PC-3 (cell line): ENCODE measurements around the gene MTCL3.

Experiments
- ATAC-seq: fragments of 200-7000 bp; cut with Tn5 transposase; 2 replicates; pipeline ENCODE4 v1.9.1; 2020; ENCODE audit warnings: mild to moderate bottlenecking, moderate library complexity
- BruUV-seq: library from RNA; stranded (reverse); fragments of 400-500 nt; replicated peaks from 2 replicates; lab custom pipeline; 2021; lab: Mats Ljungman, UMichigan
- CTCF ChIA-PET: fragments of 300-600 bp; sonication (Branson Sonifier 250); formaldehyde crosslinking; loops from one replicate; lab custom pipeline; 2022; ENCODE audit warnings: antibody characterized with exemption; lab: Charles Lee
- POLR2A ChIA-PET: fragments of 300-600 bp; sonication (Branson Sonifier 250); formaldehyde crosslinking; loops from one replicate; lab custom pipeline; 2022; ENCODE audit warnings: antibody characterized with exemption; ENCODE audit not compliant: unreplicated experiment; lab: Charles Lee
- DNase-seq: peaks from one replicate; pipeline ENCODE4 v3.0.0-alpha.2; 2015
- H2AFZ ChIP-seq: fragments of 300-600 bp; sonication (generic); 2 replicates; pipeline ENCODE4 v1.6.0; 2016; ENCODE audit warnings: antibody characterized with exemption, low read length
- H3F3A ChIP-seq: fragments of 300-600 bp; sonication (generic); one replicate; pipeline ENCODE4 v1.6.0; 2017; ENCODE audit warnings: antibody characterized with exemption, low read length, control low read depth, mild to moderate bottlenecking; ENCODE audit not compliant: unreplicated experiment
- H3K27ac ChIP-seq: fragments of 300-600 bp; sonication (generic); 2 replicates; pipeline ENCODE4 v1.5.1; 2016; ENCODE audit warnings: mild to moderate bottlenecking, low read length
- H3K27me3 ChIP-seq: fragments of 300-600 bp; sonication (generic); 2 replicates; pipeline ENCODE4 v1.6.1; 2016; ENCODE audit warnings: low read length, mixed read lengths
- H3K36me3 ChIP-seq: fragments of 300-600 bp; sonication (generic); 2 replicates; pipeline ENCODE4 v1.6.1; 2016; ENCODE audit warnings: low read depth, mixed run types, low read length, mixed read lengths
- H3K4me1 ChIP-seq: fragments of 300-600 bp; sonication (generic); 2 replicates; pipeline ENCODE4 v1.5.1; 2016; ENCODE audit warnings: low read length; ENCODE audit not compliant: insufficient read depth
- H3K4me2 ChIP-seq: fragments of 300-600 bp; sonication (generic); 2 replicates; pipeline ENCODE4 v1.6.0; 2016; ENCODE audit warnings: low read length
- H3K4me3 ChIP-seq: fragments of 300-600 bp; sonication (generic); 2 replicates; pipeline ENCODE4 v1.5.1; 2016; ENCODE audit warnings: mild to moderate bottlenecking, low read length, mixed read lengths
- H3K79me2 ChIP-seq: fragments of 300-600 bp; sonication (generic); 2 replicates; pipeline ENCODE4 v1.6.1; 2017; ENCODE audit warnings: low read length, mixed read lengths
- H3K9ac ChIP-seq: fragments of 300-600 bp; sonication (generic); 2 replicates; pipeline ENCODE4 v1.6.0; 2016; ENCODE audit warnings: mild to moderate bottlenecking, low read length
- H3K9me2 ChIP-seq: fragments of 300-600 bp; sonication (generic); replicated peaks from 2 replicates; pipeline ENCODE4 v1.6.1; 2016; ENCODE audit warnings: mixed run types, low read length, mixed read lengths
- H3K9me3 ChIP-seq: fragments of 300-600 bp; sonication (generic); 2 replicates; pipeline ENCODE4 v1.6.1; 2016; ENCODE audit warnings: low read length, mixed read lengths
- H4K20me1 ChIP-seq: fragments of 300-600 bp; sonication (generic); 2 replicates; pipeline ENCODE4 v1.6.1; 2016; ENCODE audit warnings: low read length, mixed read lengths
- EZH2 ChIP-seq: fragments of 300-600 bp; sonication (generic); IDR thresholded peaks from one replicate; pipeline ENCODE4 v1.6.1; 2017; ENCODE audit warnings: antibody characterized with exemption, mild to moderate bottlenecking, low read length; ENCODE audit not compliant: unreplicated experiment
- EZH2phosphoT487 ChIP-seq: fragments of 300-600 bp; sonication (generic); IDR thresholded peaks from 2 replicates; pipeline ENCODE4 v1.6.1; 2018; ENCODE audit warnings: mild to moderate bottlenecking, antibody characterized with exemption, low read length, borderline replicate concordance
- intact Hi-C: fragments of 100-400 bp; cut with micrococcal nuclease; formaldehyde crosslinking; loops from 2 replicates; pipeline ENCODE4 v1.9.0; 2023
- TF ChIP-seq, protein P1 (sequence below): fragments of 300-600 bp; sonication (generic); conservative IDR thresholded peaks from 2 replicates; pipeline ENCODE4 v1.5.1; 2017; ENCODE audit warnings: antibody characterized with exemption, low read depth, mild to moderate bottlenecking, low read length

The MTCL3 gene

DNA sequence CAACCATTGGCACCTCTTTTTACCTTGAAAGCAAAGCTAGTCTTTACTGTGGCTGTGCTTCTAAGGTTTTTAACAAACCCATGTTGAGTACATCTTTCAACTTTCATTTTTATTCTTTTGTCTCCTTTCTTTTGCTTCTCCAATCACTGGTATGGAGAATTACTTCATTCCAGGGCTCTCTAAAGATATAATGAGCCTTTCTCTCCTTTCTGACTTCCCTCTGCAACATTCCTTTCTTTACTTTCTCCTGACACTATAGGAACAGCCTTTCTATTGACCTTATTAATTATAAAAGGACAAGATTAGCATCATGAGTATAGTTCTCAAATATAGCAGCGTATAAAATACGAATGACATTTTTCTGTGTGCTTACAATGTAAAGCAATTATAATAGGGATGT, 36.8 kb downstream of the MTCL3 start:
- BruUV-seq: no TSS peak
- intact Hi-C loops: loop anchor here (5.0 kb wide), 1 partner anchor 35 kb away; the partner anchor contains the start of gene MTCL3
- no peak for ATAC-seq

GRCh38 chr6:127481628-127482027, 37.5 kb downstream of the MTCL3 start:
- peak overlapping the region; percentile 45 for H3K4me2 ChIP-seq
- no peak overlapping the region for H3K4me3 ChIP-seq
- peak overlapping the region; percentile 45 for H3K27ac ChIP-seq
- CTCF ChIA-PET: no interaction called here
- no peaks in the 10 kb centered on the region for H3K9me2 ChIP-seq
- no peaks in the 10 kb centered on the region for H3F3A ChIP-seq
- no peak overlapping the region for H2AFZ ChIP-seq
- no TSS peak for BruUV-seq
- peaks cover 53% of the 10 kb centered on the region for H3K4me1 ChIP-seq
- no peaks in the 10 kb centered on the region for H3K79me2 ChIP-seq
- H3K36me3 ChIP-seq: no peaks in the 10 kb centered on the region
- TF ChIP-seq, protein P1, sequence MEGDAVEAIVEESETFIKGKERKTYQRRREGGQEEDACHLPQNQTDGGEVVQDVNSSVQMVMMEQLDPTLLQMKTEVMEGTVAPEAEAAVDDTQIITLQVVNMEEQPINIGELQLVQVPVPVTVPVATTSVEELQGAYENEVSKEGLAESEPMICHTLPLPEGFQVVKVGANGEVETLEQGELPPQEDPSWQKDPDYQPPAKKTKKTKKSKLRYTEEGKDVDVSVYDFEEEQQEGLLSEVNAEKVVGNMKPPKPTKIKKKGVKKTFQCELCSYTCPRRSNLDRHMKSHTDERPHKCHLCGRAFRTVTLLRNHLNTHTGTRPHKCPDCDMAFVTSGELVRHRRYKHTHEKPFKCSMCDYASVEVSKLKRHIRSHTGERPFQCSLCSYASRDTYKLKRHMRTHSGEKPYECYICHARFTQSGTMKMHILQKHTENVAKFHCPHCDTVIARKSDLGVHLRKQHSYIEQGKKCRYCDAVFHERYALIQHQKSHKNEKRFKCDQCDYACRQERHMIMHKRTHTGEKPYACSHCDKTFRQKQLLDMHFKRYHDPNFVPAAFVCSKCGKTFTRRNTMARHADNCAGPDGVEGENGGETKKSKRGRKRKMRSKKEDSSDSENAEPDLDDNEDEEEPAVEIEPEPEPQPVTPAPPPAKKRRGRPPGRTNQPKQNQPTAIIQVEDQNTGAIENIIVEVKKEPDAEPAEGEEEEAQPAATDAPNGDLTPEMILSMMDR: no peak
- no peak for TF ChIP-seq EZH2phosphoT487
- TF ChIP-seq EZH2: no peak
- no peaks in the 10 kb centered on the region for H4K20me1 ChIP-seq
- no peaks in the 10 kb centered on the region for H3K9me3 ChIP-seq
- DNase-seq (peak; percentile 68), ATAC-seq (peak; percentile 42)
- no peaks in the 10 kb centered on the region for H3K27me3 ChIP-seq
- H3K9ac ChIP-seq: no peak overlapping the region
- POLR2A ChIA-PET: no interaction called here
- intact Hi-C loops: loop anchor here (5.0 kb wide), 1 partner anchor 36 kb away; the partner anchor contains the start of gene MTCL3

More for the DNA sequence above, 36.8 kb downstream of the MTCL3 start:
- Histone ChIP-seq H3K4me3 (no peak overlapping the region), H3K4me2 (peak overlapping the region; percentile 45), H3F3A (no peaks in the 10 kb centered on the region), H3K9me3 (no peaks in the 10 kb centered on the region), H2AFZ (no peak overlapping the region), H3K9ac (no peak overlapping the region; the same call in 1 of the 2 replicates), H3K27ac (peak overlapping the region; percentile 45), H3K4me1 (peaks cover 53% of the 10 kb centered on the region), H3K27me3 (no peaks in the 10 kb centered on the region), H3K79me2 (no peaks in the 10 kb centered on the region), H3K36me3 (no peaks in the 10 kb centered on the region), H3K9me2 (no peaks in the 10 kb centered on the region), H4K20me1 (no peaks in the 10 kb centered on the region)
- ChIA-PET POLR2A (no interaction called here), CTCF (interaction anchor here (1.2 kb wide), 1 partner anchor 34 kb away, joined by 3 read pairs; no protein-coding TSS in a partner anchor)
- DNase-seq: no peak
- TF ChIP-seq, protein P1: no peak
- TF ChIP-seq EZH2 (no peak), EZH2phosphoT487 (no peak)

DNA sequence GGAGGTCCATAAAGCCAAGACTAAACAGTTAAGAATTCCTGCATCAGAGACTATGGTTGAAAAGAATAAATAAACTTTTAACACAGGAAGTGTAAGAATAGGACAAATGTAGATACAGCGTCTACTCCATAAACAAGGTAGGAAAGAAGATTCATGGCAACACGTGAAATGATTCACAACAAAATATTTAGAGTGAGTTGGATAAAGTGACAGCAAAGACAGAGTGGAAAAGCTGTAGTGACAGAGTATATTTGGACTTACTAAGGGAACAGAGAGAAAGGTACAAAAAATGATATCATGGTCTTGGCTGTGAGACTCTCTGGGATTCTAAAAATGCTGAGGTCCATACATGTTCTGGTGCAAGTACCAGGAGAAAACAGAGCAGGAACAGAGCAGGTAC, 38.0 kb downstream of the MTCL3 start:
- no peaks in the 10 kb centered on the region for H3K79me2 ChIP-seq
- H3K4me3 ChIP-seq: no peak overlapping the region
- no peak overlapping the region for H2AFZ ChIP-seq
- intact Hi-C loops: loop anchor here (5.0 kb wide), 1 partner anchor 36 kb away; the partner anchor contains the start of gene MTCL3
- H3K4me2 ChIP-seq: peak overlapping the region; percentile 45
- no peak overlapping the region for H3K9ac ChIP-seq
- no peaks in the 10 kb centered on the region for H3K36me3 ChIP-seq
- ATAC-seq (peak; percentile 13; the same call in 1 of the 2 replicates), DNase-seq (peak; percentile 30)
- CTCF ChIA-PET: no interaction called here
- no peaks in the 10 kb centered on the region for H3K9me3 ChIP-seq
- no peak for TF ChIP-seq EZH2
- no peak for TF ChIP-seq EZH2phosphoT487
- peak overlapping the region; percentile 45 for H3K27ac ChIP-seq
- no peaks in the 10 kb centered on the region for H3K27me3 ChIP-seq
- no peaks in the 10 kb centered on the region for H3K9me2 ChIP-seq
- H4K20me1 ChIP-seq: no peaks in the 10 kb centered on the region
- POLR2A ChIA-PET: no interaction called here
- peaks cover 53% of the 10 kb centered on the region for H3K4me1 ChIP-seq
- no TSS peak for BruUV-seq
- no peaks in the 10 kb centered on the region for H3F3A ChIP-seq
